Activated T-cell treated with anti-CD3 and anti-CD28 coated beads, Interleukin-2, amount 50 U/mL, for 48 hours (primary cell): ENCODE measurements around the gene LRCOL1.

ENCODE experiments used
- DNase-seq, 2 experiments: peaks; one replicate each; pipeline ENCODE4 v3.0.0-alpha.2; 2020

Gene LRCOL1

DNA sequence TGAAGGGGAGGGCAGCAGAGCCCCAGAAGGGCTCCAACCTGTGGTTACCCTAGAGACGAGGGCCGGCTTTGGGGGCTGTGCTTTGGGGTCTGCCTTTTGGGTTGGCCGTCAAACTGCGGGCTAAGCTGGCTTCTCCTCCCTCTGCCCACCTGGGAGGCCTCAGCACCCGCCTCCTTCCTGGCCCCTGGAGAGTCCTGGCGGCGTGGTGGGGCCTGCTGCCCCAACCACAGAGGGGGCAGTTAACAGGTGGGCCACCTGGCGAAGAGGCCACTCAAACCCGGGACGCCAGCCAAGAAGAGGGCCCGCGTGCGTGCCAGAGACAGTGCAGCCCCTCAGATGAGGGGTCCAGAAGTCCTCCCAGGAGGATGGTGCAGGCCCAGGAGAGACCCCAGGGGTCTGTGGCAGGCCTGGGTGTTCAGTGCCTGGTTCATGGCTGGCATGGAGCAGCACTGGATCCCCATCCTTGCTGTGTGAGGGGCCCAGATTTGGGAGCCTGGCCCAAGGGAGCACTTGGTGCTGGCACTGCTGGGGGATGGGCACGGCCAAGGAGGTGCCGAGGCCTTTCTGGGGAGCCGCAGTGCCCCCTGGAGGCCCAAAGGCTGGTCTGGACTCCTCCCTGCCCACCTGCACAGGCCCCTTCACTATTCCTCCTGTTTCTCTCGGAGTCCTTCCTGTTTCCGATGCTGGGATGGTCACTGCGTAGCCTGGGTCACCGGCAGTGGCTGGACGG is 48.8 kb downstream of the LRCOL1 start:
- DNase-seq = peak; percentile 44 to 53

DNA sequence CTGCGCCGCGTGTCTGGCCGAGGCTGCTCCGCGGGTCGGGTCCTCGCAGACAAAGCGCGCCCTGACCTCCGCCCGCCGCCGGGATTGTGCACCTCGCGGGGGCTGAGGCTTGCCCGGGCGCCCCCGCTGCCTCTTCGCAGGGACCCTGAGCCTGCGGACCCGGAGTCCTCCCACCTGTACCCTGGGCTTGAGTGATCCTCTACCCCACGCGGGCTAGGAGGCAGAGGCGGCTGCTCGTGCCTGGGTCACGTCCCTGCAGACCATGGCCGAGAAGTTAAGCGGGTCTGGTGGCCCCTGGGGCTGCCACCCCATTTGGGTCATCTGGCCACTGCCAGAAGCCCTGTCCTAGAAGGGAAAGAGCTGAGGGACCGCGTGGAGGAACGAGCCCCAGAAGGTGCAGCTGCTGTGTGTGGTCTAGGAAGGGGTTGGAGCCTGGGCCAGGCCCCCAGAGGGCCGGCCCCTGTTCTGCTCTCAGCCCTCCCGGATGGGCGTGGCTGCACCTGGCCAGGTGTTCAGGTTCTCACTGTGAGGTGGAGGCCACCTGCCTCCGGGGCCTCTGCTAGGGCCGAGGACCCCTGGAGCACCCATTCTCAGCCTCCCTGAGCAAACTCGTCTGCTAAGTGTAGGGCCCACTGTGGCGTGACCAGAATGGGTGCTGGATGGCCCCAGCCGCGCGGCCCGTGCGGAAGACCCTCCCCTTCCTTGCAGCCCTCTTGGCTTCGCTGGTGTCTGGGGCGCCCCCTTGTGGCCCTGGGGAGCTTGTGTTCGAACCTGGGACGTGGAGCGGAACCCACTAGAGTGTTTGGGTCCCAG is 49.6 kb downstream of the LRCOL1 start:
- peak; percentile 88 for DNase-seq

DNA sequence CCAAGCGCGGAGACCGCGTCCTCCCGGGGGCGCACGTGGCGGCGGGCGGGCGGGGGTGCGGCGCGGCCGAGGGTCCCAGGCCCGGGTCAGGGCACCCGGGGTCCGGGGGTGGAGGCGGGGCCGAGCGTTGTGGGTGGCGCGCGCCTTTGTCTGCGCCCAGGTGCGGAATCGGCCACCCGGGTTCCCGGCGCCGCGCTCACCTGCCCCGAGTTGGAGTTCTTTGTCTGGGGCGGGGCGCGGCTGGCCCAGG is 50.1 kb downstream of the LRCOL1 start:
- DNase-seq = no peak

DNA sequence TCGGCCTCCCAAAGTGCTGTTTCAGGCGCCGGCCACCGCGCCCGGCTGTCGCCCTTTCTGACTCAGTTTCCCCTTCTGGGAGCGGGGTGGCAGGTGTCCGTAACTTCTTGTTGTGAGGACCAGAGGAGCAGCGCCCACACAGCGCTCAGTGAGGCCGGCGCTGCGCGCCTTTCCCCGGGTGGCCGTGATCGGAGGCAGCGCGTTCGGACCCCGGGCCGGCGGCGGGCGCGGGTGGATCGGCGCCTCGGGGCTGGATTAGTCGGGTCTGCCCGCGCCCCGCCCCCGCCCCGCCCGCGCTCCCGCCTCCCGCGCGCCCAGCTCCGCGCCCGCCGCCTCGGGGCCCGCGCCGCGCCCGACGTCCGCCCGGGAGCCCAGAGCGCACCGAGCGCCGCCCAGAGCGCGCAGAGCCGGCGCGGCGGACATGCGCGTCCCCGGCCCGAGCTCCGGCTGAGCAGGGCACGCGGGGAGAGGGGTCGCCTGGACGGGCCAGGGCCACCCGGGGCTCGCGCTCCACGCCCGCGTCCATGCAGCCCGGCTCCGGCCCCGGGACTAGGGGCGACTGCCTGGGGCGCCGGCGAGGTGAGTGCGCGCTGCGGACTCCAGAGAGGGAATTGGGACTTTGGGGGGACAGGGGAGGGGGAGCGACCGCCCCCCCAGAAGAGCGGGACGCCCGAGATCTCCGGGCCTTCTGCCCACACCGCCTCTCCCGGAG is 50.6 kb downstream of the LRCOL1 start:
- DNase-seq = peak; percentile 57 to 69

DNA sequence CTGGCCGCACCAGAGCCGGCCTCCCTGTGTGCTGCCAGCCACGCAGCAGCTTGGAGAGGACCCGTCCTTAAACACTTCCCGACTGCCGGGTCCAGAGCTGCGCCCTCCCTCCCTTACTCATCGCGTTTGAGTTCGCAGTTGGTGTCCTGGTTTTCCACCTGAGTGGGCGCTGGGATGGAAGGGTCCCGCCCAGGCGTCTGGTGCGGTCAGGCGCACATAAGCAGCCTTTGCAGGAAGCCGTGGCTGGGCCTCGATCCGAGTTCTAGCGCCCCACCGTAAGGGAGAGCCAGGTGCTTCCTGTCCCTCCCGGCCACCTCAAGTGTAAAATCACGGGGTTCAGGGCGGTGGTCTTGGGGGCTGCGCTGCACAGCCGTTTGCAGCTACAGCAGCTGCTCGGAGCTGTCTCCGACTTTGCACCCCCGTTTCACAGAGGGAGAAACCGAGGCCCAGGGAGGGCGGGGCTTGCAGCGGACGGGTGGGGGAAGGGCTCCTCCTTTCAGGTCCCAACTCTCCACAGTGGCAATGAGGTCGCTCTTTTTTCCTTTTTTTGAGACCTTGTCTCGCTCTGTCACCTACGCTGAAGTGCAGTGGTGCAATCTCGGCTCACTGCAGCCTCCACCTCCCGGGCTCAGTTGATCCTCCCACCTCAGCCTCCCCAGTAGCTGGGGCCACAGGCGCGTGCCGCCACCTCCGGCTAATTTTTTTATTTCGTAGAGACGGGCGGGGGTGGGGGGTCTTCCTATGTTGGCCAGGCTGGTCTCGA is 51.3 kb downstream of the LRCOL1 start:
- DNase-seq = peak; percentile 31 to 39

DNA sequence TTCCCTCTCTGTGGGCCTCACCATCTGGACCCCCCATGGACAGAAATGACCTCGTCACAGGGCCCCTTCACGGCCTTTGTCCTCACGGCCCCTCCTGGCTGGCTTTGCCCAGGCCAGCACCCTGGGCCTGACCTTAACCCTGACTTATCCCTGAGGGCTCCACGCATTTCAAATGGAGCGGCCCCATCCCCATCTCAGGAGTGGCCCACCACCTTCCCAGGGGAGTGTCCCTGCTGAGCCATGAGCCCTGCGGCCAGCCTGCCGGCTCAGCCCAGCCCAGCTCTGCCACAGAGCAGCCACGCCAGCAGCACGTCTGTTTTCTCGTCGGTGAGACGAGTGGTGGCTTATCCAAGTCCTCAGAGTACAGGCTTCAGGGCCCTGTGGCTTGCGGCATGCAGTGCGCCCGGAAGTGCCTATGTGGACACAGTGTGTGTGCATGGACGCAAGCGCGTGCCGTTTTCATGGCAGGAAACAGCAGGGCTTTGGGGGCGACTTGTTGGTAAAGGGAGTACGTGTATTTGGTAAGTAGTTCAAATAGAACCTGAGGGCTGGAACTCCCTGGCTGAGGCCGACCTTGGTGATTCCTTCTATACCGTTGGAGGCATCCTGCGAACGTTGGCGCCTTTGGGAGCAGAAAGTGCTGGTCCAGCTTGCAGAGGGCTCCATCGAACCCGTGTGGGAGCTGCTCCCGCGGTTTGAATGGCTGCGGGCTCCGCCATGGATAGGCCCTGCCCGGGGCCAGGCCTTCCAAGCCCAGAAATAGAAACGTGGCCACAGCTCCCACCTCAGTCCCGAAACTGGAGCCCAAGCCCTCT is 52.1 kb downstream of the LRCOL1 start:
- peak; percentile 27 to 37 for DNase-seq

DNA sequence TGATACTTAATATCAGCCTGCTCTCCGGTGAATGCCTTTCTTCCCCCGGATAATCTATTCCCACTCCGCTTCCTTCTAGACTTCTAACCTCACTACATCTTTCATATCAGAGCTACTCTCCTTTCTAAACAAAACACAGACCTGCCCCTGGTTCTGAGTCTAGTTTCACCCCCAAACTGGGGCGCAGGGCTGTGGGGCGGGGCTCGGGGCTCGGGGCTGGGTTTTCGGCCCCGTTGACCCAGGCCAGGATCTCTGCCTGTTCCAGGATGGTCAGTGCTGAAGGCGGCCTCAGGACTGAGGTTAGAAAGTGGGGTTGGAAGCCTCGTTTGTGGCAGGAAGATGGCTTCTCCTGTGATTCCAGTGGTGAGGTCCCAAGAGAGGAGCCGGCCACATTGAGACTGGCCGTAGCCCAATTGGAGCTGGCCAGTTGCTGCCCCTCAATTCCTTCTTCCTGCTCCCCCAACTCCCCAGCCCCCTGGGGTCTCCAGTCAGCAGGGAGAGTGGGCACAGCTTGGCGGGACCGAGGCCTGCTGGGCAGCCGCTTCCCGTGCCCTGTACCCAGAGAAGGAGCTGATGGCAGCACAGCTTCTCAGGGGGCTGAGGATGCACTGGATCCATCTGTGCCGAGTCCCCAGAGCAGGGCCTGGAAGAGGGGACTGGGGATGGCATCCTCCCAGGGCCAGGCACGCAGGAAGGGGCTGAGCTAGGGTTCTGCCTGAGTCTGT is 52.9 kb downstream of the LRCOL1 start:
- DNase-seq = no peak

DNA sequence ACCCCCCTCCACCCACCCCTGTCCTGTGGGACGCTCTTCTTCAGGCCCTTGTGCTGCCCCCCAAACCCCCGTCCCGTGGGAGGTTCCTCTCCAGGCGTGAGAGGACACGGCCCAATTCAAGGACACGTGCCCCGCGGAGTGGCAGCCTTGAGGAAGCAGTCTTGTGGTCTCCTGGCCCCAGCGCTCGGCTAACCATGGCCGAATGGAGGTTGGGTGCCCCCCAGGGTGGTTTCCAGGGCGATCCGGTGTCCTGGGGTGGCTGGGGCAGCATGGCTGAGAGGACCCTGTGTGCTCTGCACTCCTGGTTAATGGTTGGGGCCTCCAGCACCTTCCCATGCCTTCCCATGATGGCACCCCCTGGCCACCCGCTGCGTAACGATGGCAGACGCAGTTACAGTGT is 53.6 kb downstream of the LRCOL1 start:
- no peak for DNase-seq

DNA sequence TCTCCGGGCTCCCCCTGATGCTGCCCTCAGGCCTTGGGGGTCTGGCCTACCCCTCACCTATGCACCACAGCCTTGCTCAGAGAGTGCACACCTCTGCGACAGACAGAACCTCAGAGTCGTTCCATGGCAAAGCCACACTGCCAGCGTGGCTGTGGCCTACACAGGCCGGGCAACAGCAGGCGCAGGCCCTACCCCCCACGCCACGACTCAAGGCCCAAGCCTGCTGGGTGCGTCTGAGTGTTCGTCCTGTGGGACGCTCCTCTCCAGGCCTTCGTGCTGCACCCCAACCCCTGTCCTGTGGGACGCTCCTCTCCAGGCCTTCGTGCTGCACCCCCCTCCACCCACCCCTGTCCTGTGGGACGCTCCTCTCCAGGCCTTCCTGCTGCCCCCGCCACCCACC is 54.2 kb downstream of the LRCOL1 start:
- DNase-seq = no peak

DNA sequence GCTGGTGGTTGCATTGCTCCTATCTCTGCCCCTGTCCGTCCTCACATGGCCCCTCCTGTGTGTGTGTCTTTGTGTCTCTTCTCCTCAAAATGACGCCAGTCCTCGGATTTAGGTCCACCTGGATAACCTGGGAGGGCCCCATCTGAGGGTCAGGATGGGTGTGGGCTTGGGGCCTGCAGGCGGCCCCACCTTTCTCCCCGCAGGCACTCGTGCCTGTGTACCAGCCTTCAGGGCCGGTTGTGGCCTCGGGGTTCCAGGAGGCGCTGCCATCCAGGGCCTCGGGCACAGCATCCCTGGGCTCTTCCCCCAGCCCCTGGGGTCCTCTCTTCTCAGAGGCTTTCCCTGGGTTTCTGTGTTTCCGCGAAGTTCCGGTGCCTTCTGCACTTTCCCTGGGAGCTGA is 54.7 kb downstream of the LRCOL1 start:
- no peak for DNase-seq

DNA sequence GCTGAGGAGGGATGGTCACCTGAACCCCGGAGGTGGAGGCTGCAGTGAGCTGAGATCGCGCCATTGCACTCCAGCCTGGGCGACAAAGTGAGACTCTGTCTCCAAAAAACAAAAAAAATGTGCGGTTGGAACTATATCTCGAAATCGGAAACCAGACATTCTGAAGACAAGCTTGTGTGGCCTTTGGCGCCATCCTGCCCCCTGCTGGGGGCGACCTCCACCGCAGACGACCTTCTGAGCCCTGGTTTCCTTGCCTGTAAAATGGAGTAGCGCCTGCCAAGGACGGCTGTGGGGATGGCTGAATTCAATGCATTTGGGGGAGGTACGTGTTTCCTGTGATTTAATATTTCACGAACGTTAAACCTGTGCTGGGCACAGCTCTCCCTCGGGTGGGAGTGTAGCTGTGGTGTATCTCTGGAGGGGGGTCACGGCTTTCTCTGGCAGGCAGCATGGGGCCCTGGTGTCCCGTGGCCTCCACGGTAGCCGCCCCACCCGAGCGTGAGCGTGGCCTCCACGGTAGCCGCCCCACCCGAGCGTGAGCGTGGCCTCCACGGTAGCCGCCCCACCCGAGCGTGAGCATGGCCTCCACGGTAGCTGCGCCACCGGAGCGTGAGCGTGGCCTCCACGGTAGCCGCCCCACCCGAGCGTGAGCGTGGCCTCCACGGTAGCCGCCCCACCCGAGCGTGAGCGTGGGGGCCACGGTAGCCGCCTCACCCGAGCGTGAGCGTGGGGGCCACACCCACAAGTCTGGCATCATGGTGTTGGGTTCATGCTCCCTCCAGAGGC is 55.3 kb downstream of the LRCOL1 start:
- DNase-seq = peak; percentile 48 to 54
